Esophagus squamous epithelium (tissue), 5 donors: Measurements from ENCODE around the gene PDE6B. TPM values are rescaled to one million over a fixed set of nuclear protein-coding genes. Genes with fewer than 3 reads are reported as not detected.

Source experiments
- DNase-seq: peaks from one replicate; lab custom pipeline; 2025; lab: John Stamatoyannopoulos, UW
- H3K27ac ChIP-seq, 4 donors: fragments of 200-600 bp; sonication (generic); one replicate each; pipeline ENCODE4 v1.5.1; 2016 to 2019; ENCODE audit warnings: mild to moderate bottlenecking in 1 of 4
- H3K27me3 ChIP-seq, 4 donors: fragments of 200-600 bp; sonication (generic); 1 replicate in 3 of 4; 2 replicates in 1 of 4; pipeline versions ENCODE4 v1.5.1 to v1.6.0; 2017 to 2021; ENCODE audit warnings: antibody characterized with exemption in 1 of 4
- H3K36me3 ChIP-seq, 3 donors: fragments of 200-600 bp; sonication (generic); one replicate each; pipeline ENCODE4 v1.5.1; 2016 to 2019
- H3K4me1 ChIP-seq, 3 donors: fragments of 200-600 bp; sonication (generic); one replicate each; pipeline ENCODE4 v1.5.1; 2017 to 2019
- H3K4me3 ChIP-seq, 4 donors: fragments of 200-600 bp; sonication (generic); 1 replicate in 3 of 4; 2 replicates in 1 of 4; pipeline ENCODE4 v1.5.1; 2016 to 2019; ENCODE audit warnings: mild to moderate bottlenecking in 2 of 4, moderate library complexity in 1 of 4
- H3K9me3 ChIP-seq, 3 donors: fragments of 200-600 bp; sonication (generic); one replicate each; pipeline ENCODE4 v1.5.1; 2016 to 2019
- CTCF ChIP-seq, 6 experiments: fragments of 450-650 bp in 4 of 6; fragments of 200-600 bp in 2 of 6; sonication (generic) in 2 of 6; IDR thresholded peaks; one replicate each; pipeline ENCODE4 v1.5.1; 2016 to 2019; ENCODE audit warnings: antibody characterized with exemption in 6 of 6, mild to moderate bottlenecking in 4 of 6, moderate library complexity in 4 of 6
- POLR2A ChIP-seq, 4 donors: fragments of 450-650 bp; IDR thresholded peaks; one replicate each; pipeline ENCODE4 v1.6.1; 2017; ENCODE audit warnings: antibody characterized with exemption in 4 of 4, mild to moderate bottlenecking in 4 of 4, moderate library complexity in 3 of 4
- WGBS, 2 donors: methylation state at CpG; one replicate each; pipeline ENCODE4 v1.1.5; 2018; 5-methylcytosine and 5-hydroxymethylcytosine counted together
- intact Hi-C: fragments of 100-400 bp; cut with DNase I; formaldehyde crosslinking; loops from one replicate; pipeline ENCODE4 v1.15.0; 2022
- total RNA-seq, 4 donors: library from RNA; depleted of rRNA; stranded (reverse); fragments of >200 nt; gene quantifications; one replicate each; pipeline ENCODE4 v1.1.0, GENCODE V29; 2016
- donor health status: DM: yes; HTN: yes; CAD: no.

The PDE6B gene
- total RNA-seq, 4 donors from 2014 or later: 0.19 to 4.4 (median 1.7) TPM

DNA sequence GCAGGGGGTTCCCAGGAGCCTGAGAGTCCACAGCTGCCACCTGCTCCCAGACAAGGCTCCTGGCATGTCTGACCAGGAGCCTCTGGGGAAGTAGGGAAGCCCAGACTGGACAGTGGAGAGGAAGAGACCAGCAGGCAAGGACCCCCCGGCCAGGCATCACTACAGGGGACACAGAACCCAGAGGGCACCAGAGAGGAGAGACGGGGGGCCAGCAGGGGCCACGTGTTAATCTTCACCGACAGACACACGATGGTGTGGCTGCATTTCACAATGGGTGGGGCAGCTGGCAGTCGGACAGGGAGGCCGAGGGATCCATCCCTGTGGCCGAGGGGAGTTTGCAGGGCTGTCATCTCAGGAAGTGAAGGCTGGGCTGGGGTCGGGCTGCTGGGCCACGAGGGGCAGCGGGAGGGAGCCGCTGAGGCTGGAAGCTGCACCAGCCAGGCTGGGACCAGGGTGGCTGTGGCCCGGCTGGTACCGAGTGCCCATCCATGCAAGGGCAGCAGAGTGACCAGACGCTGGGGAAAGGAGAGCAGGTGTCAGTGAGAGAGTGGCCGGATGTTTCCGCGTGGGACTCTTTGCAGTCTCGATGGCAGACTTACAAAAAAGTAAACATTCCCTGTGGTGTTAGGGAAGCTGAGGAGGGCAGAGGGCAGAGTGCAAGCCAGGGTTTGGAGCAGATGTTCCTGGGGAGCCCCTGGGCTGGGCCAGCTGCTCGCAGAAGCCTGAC, 4.7 kb downstream of the PDE6B start:
- Histone ChIP-seq H3K27ac (no peak overlapping the region), H3K4me3 (no peak overlapping the region), H3K9me3 (peaks cover 0 to 7% (median 0%) of the 10 kb centered on the region in 3 donors), H3K27me3 (peaks cover 0 to 48% (median 0%) of the 10 kb centered on the region in 4 donors), H3K4me1 (no peaks in the 10 kb centered on the region), H3K36me3 (no peaks in the 10 kb centered on the region)
- DNase-seq: no peak
- intact Hi-C loops: no loop called here
- 51 to 71% methylated on average over 4 to 9 of the region's 20 CpGs for WGBS, 2 donors
- TF ChIP-seq CTCF (IDR thresholded peaks at IDR 0.05): no peak
- TF ChIP-seq POLR2A (IDR thresholded peaks at IDR 0.05): no peak

DNA sequence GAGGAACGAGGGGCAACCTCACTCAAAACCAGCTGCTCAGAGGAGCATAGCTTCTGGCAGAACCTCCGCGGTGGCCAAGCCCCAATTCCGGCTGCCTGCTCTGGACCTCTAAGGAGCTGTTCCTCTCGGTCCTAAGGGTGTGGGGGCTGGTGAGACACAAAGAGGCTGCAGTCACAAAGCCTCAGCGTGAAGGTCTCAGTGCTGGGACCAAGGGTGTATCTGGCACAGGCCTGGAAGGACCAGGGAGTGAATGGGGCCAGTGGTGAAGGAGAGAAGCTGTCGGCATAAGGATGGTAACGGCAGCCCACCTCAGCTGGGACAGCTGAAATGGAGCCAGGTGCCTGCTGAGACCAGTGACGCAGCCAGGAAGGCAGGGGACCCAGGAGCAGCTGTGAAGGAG, 5.3 kb downstream of the PDE6B start:
- 60 to 63% methylated on average over 2 to 8 of the region's 9 CpGs for WGBS, 2 donors
- H3K36me3 ChIP-seq: no peaks in the 10 kb centered on the region
- H3K27ac ChIP-seq: no peak overlapping the region
- intact Hi-C loops: no loop called here
- peaks cover 0 to 7% (median 0%) of the 10 kb centered on the region in 3 donors for H3K9me3 ChIP-seq
- no peak for DNase-seq
- H3K27me3 ChIP-seq: peaks cover 0 to 48% (median 0%) of the 10 kb centered on the region in 4 donors
- no peaks in the 10 kb centered on the region for H3K4me1 ChIP-seq
- no peak overlapping the region for H3K4me3 ChIP-seq
- TF ChIP-seq POLR2A (IDR thresholded peaks at IDR 0.05) (no peak), CTCF (IDR thresholded peaks at IDR 0.05) (no peak)

GRCh38 chr4:632196-632790, 6.9 kb downstream of the PDE6B start:
- H3K4me3 ChIP-seq: no peak overlapping the region
- no peak for DNase-seq
- intact Hi-C loops: no loop called here
- H3K9me3 ChIP-seq: peaks cover 0 to 7% (median 0%) of the 10 kb centered on the region in 3 donors
- H3K36me3 ChIP-seq: no peaks in the 10 kb centered on the region
- H3K27me3 ChIP-seq: peaks cover 0 to 50% (median 0%) of the 10 kb centered on the region in 4 donors
- 83 to 87% methylated on average over 9 to 11 of the region's 16 CpGs for WGBS, 2 donors
- TF ChIP-seq POLR2A (IDR thresholded peaks at IDR 0.05) (no peak), CTCF (IDR thresholded peaks at IDR 0.05) (no peak)
- no peak overlapping the region for H3K27ac ChIP-seq
- no peaks in the 10 kb centered on the region for H3K4me1 ChIP-seq

DNA sequence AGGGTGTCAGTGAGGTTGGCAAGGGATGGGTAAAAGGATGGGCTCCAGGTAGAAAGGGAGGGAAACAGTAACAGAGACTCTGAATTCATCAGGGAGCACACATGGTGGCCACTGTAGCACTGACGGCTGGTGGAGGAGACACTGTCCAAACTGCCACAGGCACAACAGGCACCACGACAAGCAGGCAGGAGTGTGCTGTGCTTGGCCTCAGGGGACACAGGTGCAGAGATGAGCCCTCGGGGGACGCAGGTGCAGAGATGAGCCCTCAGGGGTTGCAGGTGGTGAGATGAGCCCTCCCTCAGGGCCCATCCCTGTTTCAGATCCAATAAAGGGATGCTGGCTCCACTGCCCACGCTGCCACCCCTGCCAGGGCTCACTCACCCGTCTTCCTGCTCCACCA, 7.6 kb downstream of the PDE6B start:
- peaks cover 0 to 7% (median 0%) of the 10 kb centered on the region in 3 donors for H3K9me3 ChIP-seq
- no peak for DNase-seq
- TF ChIP-seq POLR2A (IDR thresholded peaks at IDR 0.05) (no peak), CTCF (IDR thresholded peaks at IDR 0.05) (no peak)
- WGBS, 2 donors: 66 to 87% methylated on average over 5 to 6 of the region's 6 CpGs
- peaks cover 0 to 50% (median 0%) of the 10 kb centered on the region in 4 donors for H3K27me3 ChIP-seq
- H3K36me3 ChIP-seq: no peaks in the 10 kb centered on the region
- no peaks in the 10 kb centered on the region for H3K4me1 ChIP-seq
- intact Hi-C loops: no loop called here
- H3K4me3 ChIP-seq: no peak overlapping the region
- no peak overlapping the region for H3K27ac ChIP-seq

GRCh38 chr4:633406-633805, 8.0 kb downstream of the PDE6B start:
- Histone ChIP-seq H3K4me3 (no peak overlapping the region), H3K4me1 (no peaks in the 10 kb centered on the region), H3K36me3 (no peaks in the 10 kb centered on the region), H3K9me3 (peaks cover 0 to 7% (median 0%) of the 10 kb centered on the region in 3 donors), H3K27me3 (peaks cover 0 to 49% (median 0%) of the 10 kb centered on the region in 4 donors), H3K27ac (no peak overlapping the region)
- TF ChIP-seq POLR2A (IDR thresholded peaks at IDR 0.05): no peak
- no peak for TF ChIP-seq CTCF (IDR thresholded peaks at IDR 0.05)
- 26 to 72% methylated on average over 3 to 4 of the region's 9 CpGs for WGBS, 2 donors
- intact Hi-C loops: no loop called here
- no peak for DNase-seq
